Kidney tubule cell (primary cell): ENCODE data around the gene CSKMT.
"Not testable (repeated sequence)": the region's sequence is repeated elsewhere in the genome, so short reads cannot be mapped to it uniquely, and the experiment has no call there.

Experiments
- DNase-seq: peaks from one replicate; pipeline ENCODE4 v3.0.0-alpha.2; 2018; ENCODE audit warnings: low spot score

The CSKMT gene, protein sequence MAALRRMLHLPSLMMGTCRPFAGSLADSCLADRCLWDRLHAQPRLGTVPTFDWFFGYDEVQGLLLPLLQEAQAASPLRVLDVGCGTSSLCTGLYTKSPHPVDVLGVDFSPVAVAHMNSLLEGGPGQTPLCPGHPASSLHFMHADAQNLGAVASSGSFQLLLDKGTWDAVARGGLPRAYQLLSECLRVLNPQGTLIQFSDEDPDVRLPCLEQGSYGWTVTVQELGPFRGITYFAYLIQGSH

DNA sequence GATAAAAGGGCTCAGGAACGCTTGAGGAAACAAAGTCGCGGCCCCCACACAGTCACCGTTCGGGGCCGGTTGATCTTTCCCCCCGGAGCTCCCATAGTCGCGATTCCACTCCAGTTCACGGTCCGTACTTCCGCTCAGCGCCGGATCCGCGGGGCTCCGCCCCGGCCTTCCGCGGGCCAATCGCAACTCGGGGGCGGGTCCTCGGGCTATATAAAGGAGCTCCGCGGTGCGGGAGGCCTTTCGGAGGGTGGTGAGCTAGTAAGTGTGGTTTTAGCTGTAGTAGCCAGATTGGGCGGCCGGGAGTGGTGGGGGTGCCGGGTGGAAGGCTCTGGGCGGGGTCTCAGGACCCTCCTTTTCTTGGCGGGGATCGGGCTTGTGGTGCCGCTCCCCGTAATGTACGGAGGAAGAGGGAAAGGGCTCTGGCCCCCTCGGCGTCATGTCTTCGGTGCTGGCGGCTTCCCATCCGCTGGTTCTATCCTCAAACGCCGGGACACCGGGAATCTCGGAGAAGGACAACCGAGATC lies at the start of gene CSKMT, which contains the start of gene C11orf98:
Gene CSKMT, plus strand, starts transcription at position 238 of the 524 bp plus-strand sequence. CDS start 568 bp downstream, outside the sequence.
Gene C11orf98, minus strand, starts transcription at position 136 of the 524 bp plus-strand sequence. Its CDS starts 41 bp downstream, at position 95.
- peak; percentile 95 for DNase-seq

DNA sequence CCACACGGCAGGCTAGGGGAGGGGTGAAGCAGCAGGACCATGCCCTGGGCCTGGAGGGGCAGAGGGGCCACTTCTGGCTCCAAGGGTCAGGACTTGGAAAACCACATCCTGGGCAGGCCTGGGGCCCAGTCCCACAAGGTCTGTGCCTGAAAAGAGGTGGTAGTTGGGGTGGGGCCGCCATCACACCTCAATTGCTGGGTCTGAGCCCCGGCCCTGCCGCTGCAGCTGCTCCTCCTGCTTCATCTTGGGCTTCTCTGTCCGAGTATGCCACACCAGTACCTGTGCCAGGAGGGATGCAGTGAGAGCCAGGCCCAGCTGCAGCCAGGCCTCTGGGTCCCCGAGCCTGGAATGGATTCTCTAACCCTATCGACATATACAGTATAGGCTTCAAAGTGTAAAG lies 49.6 kb upstream of the CSKMT start:
- DNase-seq = no peak

DNA sequence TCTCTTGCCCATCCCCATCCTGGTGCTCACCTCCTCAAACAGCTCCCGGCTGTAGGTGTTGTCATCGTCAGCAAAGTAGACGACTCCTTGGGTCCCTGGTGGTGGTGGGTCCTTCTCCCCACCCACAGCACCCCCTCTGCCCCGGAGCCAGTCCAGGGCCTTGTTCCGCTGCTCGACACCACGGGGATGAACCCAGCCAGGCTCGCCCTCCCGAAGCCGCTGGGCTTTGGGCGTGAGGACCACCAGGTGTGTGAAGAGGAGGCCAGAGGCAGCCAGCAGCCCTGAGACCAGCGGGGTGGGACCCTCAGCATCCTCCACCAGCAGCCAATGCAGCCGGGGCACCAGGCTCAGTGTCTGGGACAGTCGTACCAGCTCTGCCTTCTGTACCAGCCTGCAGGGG lies 48.2 kb upstream of the CSKMT start:
- not testable (repeated sequence) for DNase-seq

DNA sequence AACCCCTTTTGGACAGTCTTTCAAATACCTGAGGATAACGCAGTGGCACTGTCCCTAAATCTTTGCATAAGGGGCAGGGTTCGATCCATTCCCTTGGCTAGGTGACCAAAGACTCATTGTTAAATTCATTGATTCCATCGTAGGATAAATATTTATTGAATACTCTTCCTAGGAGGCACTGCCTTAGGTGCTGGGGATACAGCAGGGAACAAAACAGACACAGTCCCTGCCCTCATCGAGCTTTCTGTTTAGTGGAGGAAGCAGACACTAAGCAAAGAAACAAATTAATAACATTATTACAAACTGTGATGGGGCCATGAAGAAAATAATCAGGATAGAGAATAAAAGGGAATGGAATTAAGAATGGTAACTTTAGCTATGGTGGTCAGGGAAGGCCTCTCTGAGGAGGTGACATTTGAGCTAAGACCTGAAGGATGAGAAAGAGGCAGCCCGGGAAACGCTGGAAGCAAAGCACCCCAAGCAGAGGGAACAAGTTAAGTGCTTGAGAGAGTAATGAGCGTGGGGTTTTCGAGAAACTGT lies 44.0 kb upstream of the CSKMT start:
- DNase-seq = no peak

DNA sequence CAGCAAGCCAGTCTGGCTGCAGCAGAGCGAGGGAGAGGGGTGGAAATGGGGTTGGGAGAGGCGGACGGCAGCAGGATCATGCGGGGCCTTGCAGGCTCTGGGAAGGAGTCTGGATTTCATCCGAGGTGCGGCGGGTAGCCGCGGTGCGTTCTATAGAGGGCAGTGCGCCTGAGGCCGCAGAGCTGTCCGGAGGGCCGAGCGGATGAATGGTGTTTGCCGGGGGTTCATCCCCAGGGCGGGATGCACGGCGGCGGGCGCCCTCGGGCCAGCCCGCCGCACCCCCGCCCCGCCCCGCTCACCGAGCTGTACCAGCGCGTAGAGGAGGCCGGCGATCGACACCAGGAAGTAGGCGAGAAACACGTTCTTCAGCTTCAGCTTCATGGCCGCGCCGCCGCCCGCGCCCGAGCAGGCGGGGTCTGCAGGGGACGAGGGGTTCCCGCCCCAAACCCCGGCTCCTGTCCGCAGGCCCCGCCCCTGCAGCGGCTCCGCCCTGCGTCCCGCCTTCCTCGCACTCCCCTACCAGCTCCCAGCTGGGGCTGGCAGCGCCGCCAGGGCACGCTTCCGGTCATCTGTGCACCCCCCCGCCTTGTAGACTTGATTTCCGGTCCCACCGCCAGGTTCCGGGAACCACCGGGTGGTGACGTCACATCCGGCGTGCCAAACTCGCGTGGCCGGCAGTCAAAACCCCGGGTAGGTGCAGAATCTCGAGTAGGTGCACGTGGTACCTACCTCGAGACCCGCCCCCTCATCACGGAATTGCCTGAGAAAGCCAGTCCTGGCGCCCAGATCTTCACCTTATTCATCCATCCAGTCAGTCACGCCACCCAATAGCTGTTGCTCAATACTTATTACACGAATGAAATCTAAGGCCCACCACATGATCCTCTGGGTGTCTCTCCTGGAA lies 43.3 kb upstream of the CSKMT start, which contains the start of gene B3GAT3:
Gene B3GAT3, minus strand, starts transcription at position 420 of the 904 bp plus-strand sequence. Its CDS starts 39 bp downstream, at position 381.
- peak; percentile 99 for DNase-seq

DNA sequence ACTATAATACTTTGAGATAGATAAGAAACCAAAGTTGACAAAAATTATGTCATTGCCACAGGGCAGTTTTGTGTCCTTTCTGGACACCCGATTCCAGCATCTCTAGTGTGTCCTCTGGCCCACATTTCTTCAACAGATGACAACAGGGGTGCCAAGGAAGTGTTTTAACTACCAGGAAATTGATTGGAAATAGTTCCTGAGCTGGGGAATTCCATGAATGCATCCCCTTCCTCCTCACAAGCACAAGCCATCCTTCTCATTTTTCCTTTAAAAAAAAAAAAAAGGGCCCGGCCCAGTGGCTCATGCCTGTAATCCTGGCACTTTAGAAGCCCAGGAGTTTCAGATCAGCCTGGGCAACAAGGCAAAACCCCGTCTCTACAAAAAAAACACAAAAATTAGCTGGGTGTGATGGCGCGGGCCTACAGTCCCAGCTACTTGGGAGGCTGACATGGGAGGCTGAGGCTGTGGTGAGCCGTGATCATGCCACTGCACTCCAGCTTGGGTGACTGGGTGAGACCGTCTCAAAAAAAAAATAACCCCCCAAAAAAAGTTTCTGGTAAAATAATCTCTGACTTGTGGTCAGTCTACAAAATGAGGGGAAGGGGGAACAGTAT lies 42.5 kb upstream of the CSKMT start:
- DNase-seq = no peak

DNA sequence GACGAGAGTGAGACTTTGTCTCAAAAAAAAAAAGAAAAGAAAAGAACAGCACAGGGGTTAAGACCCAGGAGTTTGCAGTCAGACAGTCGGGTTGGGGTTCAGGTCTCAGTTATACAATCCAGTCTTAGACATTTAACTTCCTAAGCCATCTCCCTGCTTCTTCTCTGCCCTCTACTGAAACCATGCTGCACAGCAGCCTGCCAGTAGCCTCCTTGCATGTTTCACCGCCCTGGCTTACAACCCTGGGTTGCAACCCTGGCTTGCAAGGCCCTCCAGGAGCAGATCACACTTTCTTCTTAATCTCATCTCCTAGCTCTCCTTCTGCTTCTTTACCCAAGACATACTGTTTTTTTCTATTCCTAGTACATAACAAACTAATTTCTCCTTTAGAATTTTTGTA lies 37.4 kb upstream of the CSKMT start:
- no peak for DNase-seq

DNA sequence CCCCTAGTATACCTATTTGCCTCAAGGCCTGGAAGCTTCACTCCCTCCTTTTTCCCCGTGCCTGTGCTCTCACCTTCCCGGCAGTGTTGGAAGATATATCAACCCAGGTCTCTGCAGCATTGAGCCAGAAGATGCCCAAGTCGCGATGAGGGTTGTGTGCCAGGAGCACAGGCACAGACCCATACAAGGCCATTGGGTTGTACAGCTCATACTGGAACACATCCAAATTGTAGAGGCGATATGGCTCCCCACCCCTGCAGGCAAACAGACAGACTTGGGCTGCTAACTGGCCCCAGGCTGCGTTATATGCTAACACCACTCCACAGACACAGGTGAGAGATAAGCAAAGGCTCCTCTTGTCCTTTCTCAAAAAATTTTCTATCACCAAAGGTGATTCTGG lies 32.6 kb upstream of the CSKMT start:
- no peak for DNase-seq

DNA sequence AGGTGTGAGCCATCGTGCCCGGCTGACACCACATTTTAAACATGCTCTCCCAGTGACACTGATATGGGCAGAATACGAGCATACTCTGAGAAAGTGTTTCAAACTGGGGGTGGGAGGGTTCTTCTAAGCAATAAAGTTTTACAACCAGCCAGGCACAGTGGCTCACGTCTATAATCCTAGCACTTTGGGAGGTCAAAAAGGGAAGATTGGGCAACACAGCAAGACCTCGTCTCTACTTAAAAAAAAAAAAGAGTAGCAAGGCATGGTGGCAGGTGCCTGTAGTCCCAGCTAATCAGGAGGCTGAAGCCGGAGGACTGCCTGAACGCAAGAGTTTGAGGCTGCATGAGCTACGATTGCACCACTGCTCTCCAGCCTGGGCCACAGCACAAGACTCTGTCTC lies 20.9 kb upstream of the CSKMT start:
- no peak for DNase-seq

DNA sequence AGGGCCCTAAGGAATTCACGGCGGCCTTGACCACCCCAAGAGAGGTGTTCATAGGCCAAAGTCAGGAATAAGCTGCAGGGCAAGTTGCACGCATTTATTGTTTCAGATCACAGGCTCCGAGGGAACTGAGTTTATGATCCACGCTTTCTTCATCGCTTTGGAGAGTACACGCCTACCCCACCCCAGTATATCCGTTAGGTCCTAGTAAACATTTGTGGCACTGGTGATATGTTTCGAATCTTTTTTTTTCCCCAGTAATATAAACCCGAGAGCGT lies 19.5 kb upstream of the CSKMT start:
- peak; percentile 7 for DNase-seq

DNA sequence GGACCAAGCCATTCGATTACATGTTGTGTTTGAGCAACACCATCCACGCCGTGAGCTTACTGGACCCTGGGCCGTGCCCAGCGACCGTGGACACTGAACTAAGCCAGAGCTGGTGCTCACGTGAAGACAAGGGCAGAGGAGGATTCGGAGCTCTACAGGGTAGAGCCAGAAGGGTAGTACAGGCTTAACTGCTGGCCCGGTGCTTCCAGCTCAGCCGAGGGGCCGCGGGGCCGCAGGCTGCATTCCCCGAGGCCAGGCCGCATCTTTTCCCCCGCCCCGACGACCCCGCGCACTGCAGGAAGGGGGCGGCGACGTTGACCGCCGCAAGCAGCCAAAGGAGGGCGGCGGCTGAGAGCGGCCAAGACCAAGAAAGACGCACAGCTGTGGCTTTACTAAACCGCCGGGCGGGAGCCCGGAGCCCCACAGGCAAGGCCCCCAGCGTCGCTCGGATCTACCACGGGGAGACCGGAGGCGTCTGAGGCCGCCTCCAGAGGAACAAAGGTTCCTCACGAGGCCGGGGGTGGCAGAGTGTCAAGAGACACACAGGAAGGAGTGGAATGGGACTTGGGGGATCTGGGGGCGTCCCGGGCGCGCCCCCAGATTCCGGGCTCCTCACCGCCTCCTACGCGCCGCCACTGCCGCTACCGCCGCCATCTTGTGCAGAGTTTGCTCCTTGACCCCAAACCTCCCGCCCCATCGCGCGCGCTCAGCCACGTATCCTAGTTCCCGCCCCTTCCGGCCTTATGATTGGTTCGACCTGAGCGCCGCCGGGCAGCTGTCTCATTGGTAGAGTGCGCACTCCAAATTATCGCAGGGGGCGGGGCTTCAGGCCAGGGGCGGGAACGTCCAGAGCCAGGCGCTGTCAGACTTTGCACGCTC lies 18.9 kb upstream of the CSKMT start, which contains the start of gene GANAB:
Gene GANAB, minus strand, starts transcription at position 668 of the 879 bp plus-strand sequence. Its CDS starts 14 bp downstream, at position 654.
- DNase-seq = peak; percentile 97

DNA sequence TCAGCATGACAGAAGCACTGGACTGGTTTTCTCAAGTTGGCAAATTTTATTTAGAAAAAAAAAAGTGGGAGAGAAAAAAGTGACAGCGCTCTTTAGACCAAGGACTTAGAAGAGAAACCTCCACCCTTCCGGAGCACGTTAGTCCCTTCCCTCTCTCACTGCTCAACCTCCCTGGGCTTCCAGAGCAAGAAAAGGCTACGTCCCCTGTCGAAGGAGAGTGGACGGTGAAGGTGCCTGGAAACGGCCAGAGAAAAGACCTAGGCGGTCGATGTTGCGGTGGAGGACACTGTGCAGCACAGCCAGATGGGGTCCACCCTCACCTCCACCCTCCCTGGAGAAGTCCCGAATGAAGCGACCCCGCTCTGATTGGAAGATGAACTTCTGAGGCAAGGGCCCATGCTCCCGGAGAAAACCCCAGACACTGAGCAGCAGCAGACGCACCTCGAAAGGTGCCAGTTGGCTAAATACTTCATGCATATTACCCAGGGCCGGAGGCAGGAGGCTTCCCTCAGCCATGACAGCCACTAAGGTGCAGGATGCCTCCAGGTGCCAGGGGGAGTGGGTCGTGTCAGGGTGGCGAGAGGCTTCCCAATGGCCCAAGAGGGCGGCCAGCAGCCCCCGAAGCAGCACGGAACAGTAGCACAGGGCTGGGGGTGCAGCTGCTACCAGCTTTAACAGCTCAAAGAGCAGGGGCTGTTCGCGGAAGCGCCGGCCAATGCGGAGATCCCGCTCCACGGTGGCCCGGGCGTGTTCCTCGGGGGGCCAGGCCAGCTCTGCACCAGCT lies 18.1 kb upstream of the CSKMT start:
- DNase-seq = no peak

DNA sequence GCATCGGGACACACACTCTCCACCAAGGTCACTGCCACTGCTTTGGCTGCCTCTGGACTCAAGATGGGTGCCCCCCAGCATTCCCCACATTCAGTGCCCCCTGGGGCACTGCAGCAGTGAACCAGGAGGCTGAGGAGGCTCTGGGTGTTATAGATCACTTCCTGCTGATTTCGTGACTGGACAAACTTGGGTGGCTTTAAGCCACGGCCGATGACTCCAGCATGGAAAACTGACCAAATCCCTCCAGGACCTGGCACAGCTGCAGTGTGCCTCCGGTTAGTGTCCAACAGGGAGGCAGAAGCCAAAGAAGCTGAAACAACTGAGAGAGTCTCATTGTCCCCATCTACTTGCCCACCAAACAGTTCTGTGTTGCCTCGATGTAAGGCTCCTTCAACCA lies 17.5 kb upstream of the CSKMT start:
- DNase-seq = no peak

DNA sequence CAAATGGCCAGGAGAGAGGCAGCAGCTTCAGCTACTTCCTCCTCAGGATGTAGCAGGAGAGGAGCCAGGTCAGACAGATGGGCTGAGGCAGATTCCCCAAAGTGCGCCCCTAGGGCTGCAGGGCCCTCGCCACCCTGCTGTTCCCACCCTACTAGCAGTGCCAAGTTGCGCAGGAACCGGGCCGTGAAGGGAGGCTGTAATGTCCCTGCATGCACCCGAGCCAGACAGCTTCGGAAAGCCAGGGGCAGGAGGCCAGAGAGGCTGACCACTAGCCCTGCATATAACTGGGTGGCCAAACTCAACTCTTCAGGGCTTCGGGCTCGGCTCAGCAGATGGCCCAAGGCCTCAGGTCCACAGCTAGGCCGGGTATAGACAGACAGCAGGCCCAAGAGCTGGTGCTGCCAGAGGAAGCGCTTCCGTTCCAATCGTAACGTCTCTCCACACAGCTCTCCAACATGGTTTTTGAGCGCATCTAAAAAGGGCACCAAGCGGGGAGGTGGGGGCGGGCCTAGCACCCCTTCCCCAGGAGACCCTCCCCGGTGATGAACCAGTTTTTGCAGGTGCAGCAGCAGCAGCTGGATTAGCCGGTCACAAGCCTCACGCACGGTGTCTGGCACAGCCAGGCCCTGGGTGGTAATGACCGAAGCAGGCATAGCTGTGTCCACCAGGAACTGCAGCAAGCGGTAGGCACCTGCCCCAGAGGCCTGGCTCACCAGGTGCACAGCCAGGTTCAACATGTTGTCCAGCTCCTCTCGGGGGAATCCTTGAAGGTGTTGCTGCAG lies 16.7 kb upstream of the CSKMT start:
- DNase-seq = no peak

DNA sequence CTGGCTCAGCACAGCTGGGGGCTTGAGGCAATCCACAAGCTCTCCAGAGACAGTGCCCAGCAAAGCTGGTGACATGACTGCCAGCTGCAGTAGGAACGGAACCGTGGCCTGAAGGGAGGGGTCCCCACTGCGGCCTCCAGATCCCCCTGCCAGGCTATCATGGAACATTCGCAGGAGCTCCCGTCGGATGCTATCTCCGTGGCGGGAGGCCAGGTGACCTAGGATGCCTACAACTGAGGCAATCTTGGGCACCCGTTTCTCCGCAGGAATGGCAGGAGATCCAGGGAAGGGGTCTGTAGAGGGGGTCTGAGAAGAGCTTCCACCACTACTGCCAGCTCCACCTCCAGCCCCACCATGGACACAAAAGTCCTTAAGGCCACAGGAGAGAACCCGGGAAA lies 16.1 kb upstream of the CSKMT start:
- no peak for DNase-seq

DNA sequence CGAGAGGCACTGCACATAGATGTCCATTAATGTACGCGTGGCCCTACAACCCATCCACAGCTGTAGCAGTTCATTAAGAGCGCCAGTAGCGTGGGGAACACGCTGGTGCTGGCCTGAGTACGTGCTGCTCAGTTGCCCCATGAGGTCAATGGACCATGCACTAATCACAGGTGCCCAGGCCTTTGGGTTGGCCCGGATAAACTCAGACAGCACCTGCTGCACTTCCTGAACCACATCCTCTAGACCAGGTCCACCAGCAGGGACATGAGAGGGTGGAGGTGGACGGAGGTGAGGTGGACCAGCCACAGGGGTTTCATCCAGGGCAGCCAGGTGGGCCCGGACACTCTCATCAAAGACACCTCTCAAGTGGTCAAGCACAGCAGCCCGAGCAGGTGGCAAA lies 15.6 kb upstream of the CSKMT start:
- no peak for DNase-seq

DNA sequence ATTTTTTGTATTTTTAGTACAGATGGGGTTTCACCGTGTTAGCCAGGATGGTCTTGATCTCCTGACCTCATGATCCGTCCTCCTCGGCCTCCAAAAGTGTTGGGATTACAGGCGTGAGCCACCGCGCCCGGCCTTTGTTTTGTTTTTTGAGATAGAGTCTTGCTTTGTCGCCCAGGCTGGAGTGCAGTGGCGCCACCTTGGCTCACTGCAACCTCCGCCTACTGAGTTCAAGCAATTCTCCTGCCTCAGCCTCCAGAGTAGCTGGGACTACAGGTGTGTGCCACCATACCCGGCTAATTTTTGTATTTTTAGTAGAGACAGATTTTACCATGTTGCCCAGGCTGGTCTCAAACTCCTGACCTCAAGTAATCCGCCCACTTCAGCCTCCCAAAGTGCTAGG lies 14.8 kb upstream of the CSKMT start:
- not testable (repeated sequence) for DNase-seq

DNA sequence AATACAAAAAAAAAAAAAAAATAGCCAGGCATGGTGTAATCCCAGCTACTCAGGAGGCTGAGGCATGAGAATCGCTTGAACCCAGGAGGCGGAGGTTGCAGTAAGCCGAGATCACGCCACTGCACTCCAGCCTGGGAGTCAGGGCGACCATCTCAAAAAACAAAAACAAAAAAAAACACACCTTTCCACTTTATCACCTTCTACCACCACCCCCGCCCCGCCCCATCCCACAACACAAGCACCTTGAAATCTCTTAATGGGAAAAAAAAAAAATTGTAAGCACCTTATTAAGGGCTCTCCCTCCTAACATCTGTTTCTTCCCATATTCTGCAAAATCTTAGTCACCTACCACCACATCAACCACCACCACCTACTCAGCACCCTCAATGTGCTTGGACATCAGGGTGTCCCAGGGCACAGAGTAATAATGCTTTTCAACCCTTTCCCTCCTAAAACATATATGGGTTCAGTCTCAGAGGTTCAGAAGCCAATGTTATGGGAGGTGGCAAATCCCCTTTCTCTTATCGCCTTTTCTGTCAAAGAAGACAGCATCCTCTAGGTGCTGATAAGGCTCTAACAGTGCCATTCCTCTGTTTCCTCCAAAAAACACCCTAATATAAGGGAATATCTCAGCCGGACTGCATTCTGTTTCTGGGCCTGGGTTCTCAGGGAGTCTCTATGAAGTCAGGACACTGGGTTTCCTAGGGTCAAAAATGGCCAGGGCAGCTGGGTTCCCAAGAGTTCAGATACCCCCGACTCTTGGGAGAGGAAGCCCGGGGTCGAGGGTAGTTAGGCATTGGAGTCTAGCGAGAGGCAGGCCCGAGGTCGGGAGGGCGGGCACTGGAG lies 12.7 kb upstream of the CSKMT start:
- no peak for DNase-seq

DNA sequence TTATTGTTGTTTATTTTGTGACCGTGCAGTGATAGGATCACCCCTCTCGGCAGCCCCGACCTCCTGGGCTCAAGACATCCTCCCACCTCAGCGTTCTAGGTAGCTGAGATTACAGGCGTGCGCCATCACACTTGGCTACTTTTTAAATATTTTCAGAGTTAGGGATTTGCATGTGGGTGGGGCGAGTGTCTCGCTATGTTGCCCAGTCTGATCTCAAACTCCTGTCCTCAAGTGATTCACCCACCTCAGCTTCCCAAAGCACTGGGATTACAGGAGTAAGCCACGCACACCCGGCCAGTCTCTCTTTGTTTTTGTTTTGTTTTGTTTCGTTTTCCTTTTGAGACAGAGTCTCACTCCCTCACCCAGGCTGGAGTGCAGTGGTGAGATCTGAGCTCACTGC lies 10.8 kb upstream of the CSKMT start:
- no peak for DNase-seq
